Ishikawa (cell line): Measurements from ENCODE around the gene KRTAP10-4.

Experiments used
- CEBPB ChIP-seq: IDR thresholded peaks from 2 replicates; pipeline ENCODE4 v1.6.1; 2012
- CREB1 ChIP-seq: IDR thresholded peaks from 2 replicates; pipeline ENCODE4 v1.6.1; 2012; ENCODE audit warnings: low read depth
- EGR1 ChIP-seq: IDR thresholded peaks from 2 replicates; pipeline ENCODE4 v1.6.1; 2012
- EP300 ChIP-seq: IDR thresholded peaks from 2 replicates; pipeline ENCODE4 v1.6.1; 2012; ENCODE audit warnings: borderline replicate concordance
- FOXM1 ChIP-seq: IDR thresholded peaks from 2 replicates; pipeline ENCODE4 v1.6.1; 2012; ENCODE audit warnings: low read depth, borderline replicate concordance
- NFIC ChIP-seq: IDR thresholded peaks from 2 replicates; pipeline ENCODE4 v1.6.1; 2012
- RAD21 ChIP-seq: IDR thresholded peaks from 2 replicates; pipeline ENCODE4 v1.6.1; 2012; ENCODE audit warnings: low read depth
- TAF1 ChIP-seq: IDR thresholded peaks from 2 replicates; pipeline ENCODE4 v1.6.1; 2012; ENCODE audit warnings: low read depth, mild to moderate bottlenecking
- TCF12 ChIP-seq: IDR thresholded peaks from 2 replicates; pipeline ENCODE4 v1.6.1; 2012; ENCODE audit warnings: low read depth
- TEAD4 ChIP-seq: IDR thresholded peaks from 2 replicates; pipeline ENCODE4 v1.6.1; 2012
- YY1 ChIP-seq: IDR thresholded peaks from 2 replicates; pipeline ENCODE4 v1.6.1; 2012; ENCODE audit warnings: low read depth
- ZBTB7A ChIP-seq: IDR thresholded peaks from 2 replicates; pipeline ENCODE4 v1.6.1; 2012; ENCODE audit warnings: low read depth
- TF ChIP-seq, protein P1 (sequence below): IDR thresholded peaks from 2 replicates; pipeline ENCODE4 v1.6.1; 2012
- TF ChIP-seq, protein P2 (sequence below): IDR thresholded peaks from 2 replicates; pipeline ENCODE4 v1.6.1; 2012
- TF ChIP-seq, protein P3 (sequence below): IDR thresholded peaks from 2 replicates; pipeline ENCODE4 v1.6.1; 2012; ENCODE audit warnings: low read depth, mild to moderate bottlenecking

The KRTAP10-4 gene

DNA sequence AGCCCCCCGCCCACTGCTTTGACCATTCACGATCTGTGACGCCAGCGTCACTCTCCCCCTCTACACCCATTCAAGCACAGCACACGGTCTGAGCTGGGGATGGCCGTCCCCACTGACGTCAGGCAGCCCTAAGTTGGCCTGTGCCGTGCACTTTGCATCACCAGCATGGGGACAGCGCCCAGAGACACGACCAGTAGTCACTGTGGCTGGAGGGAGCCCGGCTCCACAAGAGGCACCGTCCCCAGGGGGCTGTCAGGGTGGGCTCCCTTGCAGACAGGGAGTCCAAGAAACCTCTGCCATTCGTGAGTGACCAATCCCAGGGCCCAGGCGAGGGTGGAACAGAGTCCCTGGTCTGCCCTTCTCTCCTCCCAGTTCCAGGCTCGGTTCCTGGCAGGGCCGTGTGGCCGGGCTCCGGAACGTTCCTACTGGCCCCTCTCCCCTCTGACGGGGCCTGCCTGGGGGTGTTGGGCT is 40.7 kb downstream of the KRTAP10-4 start:
- TF ChIP-seq TAF1 (no peak), TCF12 (no peak), CEBPB (no peak), TEAD4 (no peak), YY1 (no peak), NFIC (no peak), EP300 (no peak), CREB1 (no peak), RAD21 (no peak), FOXM1 (no peak), ZBTB7A (no peak)
- TF ChIP-seq, protein P1, sequence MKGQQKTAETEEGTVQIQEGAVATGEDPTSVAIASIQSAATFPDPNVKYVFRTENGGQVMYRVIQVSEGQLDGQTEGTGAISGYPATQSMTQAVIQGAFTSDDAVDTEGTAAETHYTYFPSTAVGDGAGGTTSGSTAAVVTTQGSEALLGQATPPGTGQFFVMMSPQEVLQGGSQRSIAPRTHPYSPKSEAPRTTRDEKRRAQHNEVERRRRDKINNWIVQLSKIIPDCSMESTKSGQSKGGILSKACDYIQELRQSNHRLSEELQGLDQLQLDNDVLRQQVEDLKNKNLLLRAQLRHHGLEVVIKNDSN, result no peak

DNA sequence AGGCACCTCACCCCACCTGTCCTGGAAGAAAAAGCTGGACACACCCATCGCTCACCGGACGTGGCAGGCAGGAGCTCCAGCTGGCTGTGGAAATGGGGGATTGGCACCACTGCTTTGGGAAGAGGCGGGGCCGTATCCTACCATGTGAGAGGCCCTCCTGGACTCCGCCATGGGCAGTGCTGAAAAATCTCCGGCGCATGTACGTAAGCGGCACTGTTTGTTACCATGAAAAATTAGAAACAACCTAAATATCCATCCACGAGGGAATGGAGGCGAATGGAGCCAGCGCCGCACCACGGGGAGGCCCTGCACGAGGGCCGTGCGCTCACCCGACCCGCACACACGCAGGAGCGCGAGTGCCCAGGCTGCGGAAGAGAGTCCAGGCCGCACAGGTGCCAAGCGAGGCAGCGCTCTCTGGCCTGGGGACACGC is 41.4 kb downstream of the KRTAP10-4 start:
- TF ChIP-seq CEBPB (no peak), ZBTB7A (no peak), CREB1 (no peak), NFIC (no peak), TAF1 (no peak), EGR1 (no peak), RAD21 (no peak), TEAD4 (no peak), EP300 (no peak), TCF12 (no peak), YY1 (no peak), FOXM1 (no peak)
- TF ChIP-seq, protein P2, sequence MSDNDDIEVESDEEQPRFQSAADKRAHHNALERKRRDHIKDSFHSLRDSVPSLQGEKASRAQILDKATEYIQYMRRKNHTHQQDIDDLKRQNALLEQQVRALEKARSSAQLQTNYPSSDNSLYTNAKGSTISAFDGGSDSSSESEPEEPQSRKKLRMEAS, result no peak
- TF ChIP-seq, protein P3, sequence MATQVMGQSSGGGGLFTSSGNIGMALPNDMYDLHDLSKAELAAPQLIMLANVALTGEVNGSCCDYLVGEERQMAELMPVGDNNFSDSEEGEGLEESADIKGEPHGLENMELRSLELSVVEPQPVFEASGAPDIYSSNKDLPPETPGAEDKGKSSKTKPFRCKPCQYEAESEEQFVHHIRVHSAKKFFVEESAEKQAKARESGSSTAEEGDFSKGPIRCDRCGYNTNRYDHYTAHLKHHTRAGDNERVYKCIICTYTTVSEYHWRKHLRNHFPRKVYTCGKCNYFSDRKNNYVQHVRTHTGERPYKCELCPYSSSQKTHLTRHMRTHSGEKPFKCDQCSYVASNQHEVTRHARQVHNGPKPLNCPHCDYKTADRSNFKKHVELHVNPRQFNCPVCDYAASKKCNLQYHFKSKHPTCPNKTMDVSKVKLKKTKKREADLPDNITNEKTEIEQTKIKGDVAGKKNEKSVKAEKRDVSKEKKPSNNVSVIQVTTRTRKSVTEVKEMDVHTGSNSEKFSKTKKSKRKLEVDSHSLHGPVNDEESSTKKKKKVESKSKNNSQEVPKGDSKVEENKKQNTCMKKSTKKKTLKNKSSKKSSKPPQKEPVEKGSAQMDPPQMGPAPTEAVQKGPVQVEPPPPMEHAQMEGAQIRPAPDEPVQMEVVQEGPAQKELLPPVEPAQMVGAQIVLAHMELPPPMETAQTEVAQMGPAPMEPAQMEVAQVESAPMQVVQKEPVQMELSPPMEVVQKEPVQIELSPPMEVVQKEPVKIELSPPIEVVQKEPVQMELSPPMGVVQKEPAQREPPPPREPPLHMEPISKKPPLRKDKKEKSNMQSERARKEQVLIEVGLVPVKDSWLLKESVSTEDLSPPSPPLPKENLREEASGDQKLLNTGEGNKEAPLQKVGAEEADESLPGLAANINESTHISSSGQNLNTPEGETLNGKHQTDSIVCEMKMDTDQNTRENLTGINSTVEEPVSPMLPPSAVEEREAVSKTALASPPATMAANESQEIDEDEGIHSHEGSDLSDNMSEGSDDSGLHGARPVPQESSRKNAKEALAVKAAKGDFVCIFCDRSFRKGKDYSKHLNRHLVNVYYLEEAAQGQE, result no peak
- TF ChIP-seq, protein P1, result no peak

DNA sequence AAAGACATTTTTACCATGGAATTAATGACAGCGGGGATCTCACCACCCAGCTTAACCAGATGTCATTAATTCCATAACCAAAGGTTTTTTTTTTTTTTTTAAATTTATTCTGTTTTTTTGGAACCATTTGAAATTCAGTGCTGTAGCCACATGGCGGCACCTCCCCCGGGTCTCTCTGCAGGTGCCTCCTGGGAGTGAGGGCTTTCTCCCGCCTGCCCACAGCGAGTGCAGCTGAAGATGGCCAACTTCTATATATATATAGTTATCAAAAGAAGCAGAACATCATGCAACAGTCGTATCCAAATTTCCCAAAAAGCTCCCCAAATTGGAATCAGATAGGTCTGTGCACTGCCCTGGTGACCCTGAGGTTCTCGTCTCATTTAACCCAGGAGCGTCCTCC is 41.9 kb downstream of the KRTAP10-4 start:
- TF ChIP-seq NFIC (no peak), CREB1 (no peak), TAF1 (no peak), CEBPB (no peak), YY1 (no peak), TEAD4 (no peak), RAD21 (no peak), TCF12 (no peak), EP300 (no peak), EGR1 (no peak), FOXM1 (no peak), ZBTB7A (no peak)
- TF ChIP-seq, protein P1, result no peak
- TF ChIP-seq, protein P2, result no peak
- TF ChIP-seq, protein P3, result no peak

DNA sequence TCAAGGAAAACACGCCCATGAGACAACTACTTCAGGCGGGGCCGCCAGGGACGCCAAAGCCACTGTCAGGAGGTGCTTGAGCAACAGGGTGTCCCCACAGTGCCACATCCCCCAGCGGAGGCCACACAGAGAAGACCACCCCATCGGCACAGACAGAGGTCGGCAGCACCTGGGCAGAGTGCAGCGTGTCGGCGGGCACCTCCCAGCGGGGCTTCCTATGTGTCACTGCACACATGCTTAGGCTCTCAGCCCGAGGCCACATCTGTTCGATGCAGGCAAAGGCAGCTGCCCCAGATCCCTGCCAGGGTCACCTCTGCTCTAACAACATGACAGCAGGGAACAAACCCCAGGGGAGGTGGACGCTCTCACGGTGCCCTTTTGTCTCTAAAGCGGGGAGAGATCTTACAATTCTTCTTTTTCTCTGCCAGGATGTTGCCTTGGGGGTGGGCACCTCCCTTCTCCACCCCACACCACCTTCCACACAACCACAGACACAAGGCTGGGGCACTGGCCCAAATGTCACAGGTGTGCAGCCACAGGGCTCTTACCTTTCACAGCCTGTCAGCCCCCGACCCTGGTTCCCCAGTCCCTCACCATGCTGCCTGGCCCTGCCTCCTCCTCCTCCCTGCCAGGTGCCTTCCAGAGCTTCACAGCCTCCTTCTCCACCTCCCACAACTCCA is 42.5 kb downstream of the KRTAP10-4 start:
- no peak for TF ChIP-seq TCF12
- TF ChIP-seq YY1, result no peak
- no peak for TF ChIP-seq EP300
- no peak for TF ChIP-seq TEAD4
- TF ChIP-seq, protein P2, result no peak
- no peak for TF ChIP-seq TAF1
- no peak for TF ChIP-seq FOXM1
- no peak for TF ChIP-seq EGR1
- TF ChIP-seq CREB1, result no peak
- TF ChIP-seq RAD21, result no peak
- TF ChIP-seq, protein P3, result no peak
- TF ChIP-seq, protein P1, result no peak
- no peak for TF ChIP-seq ZBTB7A
- no peak for TF ChIP-seq NFIC
- no peak for TF ChIP-seq CEBPB
